ENCODE data around the gene CCDC179.

Gene CCDC179

GRCh38 chr11:22807855-22808570 lies 52.3 kb downstream of the CCDC179 start:
- DNase-seq = no peak

GRCh38 chr11:22807391-22807790 lies 52.9 kb downstream of the CCDC179 start:
- no peak for DNase-seq

GRCh38 chr11:22802861-22803260 lies 57.4 kb downstream of the CCDC179 start:
- no peak for DNase-seq

GRCh38 chr11:22800482-22800881 lies 59.8 kb downstream of the CCDC179 start:
- DNase-seq = no peak

GRCh38 chr11:22798901-22799300 lies 61.4 kb downstream of the CCDC179 start:
- no peak for DNase-seq

GRCh38 chr11:22797047-22797446 lies 63.2 kb downstream of the CCDC179 start:
- no peak for DNase-seq
